Astrocyte (in vitro differentiated cells and primary cell): ENCODE results near the gene ZKSCAN7. TPM values are rescaled to one million over a fixed set of nuclear protein-coding genes. Genes with fewer than 3 reads are reported as not detected.
"Not testable (repeated sequence)": the region's sequence is repeated elsewhere in the genome, so short reads cannot be mapped to it uniquely, and the experiment has no call there.

Source experiments
- DNase-seq: peaks from one replicate; pipeline ENCODE4 v3.0.0-alpha.2; 2010; ENCODE audit warnings: low read depth
- FAIRE-seq: peaks from 2 replicates; lab custom pipeline; 2011; peaks lifted over from hg19 to GRCh38; lab: Jason Lieb, UNC
- H2AFZ ChIP-seq: 2 replicates; pipeline ENCODE4 v1.6.0; 2012; ENCODE audit warnings: low read depth, low read length, inconsistent platforms
- H3K27ac ChIP-seq: 2 replicates; pipeline ENCODE4 v1.5.1; 2011; ENCODE audit warnings: low read depth, low read length, inconsistent platforms
- H3K27me3 ChIP-seq: 2 replicates; pipeline ENCODE4 v1.6.0; 2011; ENCODE audit warnings: low read length, inconsistent platforms; ENCODE audit not compliant: insufficient read depth
- H3K36me3 ChIP-seq: 2 replicates; pipeline ENCODE4 v1.5.1; 2011; ENCODE audit warnings: low read length, inconsistent platforms; ENCODE audit not compliant: insufficient read depth
- H3K4me1 ChIP-seq: 2 replicates; pipeline ENCODE4 v1.5.1; 2011; ENCODE audit warnings: low read length, inconsistent platforms; ENCODE audit not compliant: insufficient read depth
- H3K4me2 ChIP-seq: 2 replicates; pipeline ENCODE4 v1.6.0; 2012; ENCODE audit warnings: low read length, inconsistent platforms
- H3K4me3 ChIP-seq: 2 replicates; pipeline ENCODE4 v1.5.1; 2011; ENCODE audit warnings: low read depth, mild to moderate bottlenecking, low read length, inconsistent platforms; ENCODE audit not compliant: insufficient read depth
- H3K79me2 ChIP-seq: 2 replicates; pipeline ENCODE4 v1.6.0; 2012; ENCODE audit warnings: mild to moderate bottlenecking, low read length, inconsistent platforms; ENCODE audit not compliant: insufficient read depth
- H3K9ac ChIP-seq: 2 replicates; pipeline ENCODE4 v1.6.0; 2012; ENCODE audit warnings: mild to moderate bottlenecking, low read length, inconsistent platforms
- H3K9me3 ChIP-seq: 2 replicates; pipeline ENCODE4 v1.5.1; 2012; ENCODE audit warnings: low read depth, mild to moderate bottlenecking, low read length, inconsistent platforms; ENCODE audit not compliant: insufficient read depth
- H4K20me1 ChIP-seq: 2 replicates; pipeline ENCODE4 v1.6.0; 2012; ENCODE audit warnings: low read length, inconsistent platforms; ENCODE audit not compliant: insufficient read depth
- H3K27ac Mint-ChIP-seq: one replicate; pipeline ENCODE4 v1.8.0; 2021; ENCODE audit warnings: mild to moderate bottlenecking, mixed read lengths; ENCODE audit not compliant: unreplicated experiment
- H3K27me3 Mint-ChIP-seq: one replicate; pipeline ENCODE4 v1.8.0; 2021; ENCODE audit warnings: low read depth, mixed read lengths; ENCODE audit not compliant: unreplicated experiment
- H3K36me3 Mint-ChIP-seq: one replicate; pipeline ENCODE4 v1.8.0; 2021; ENCODE audit warnings: low read depth, mixed read lengths; ENCODE audit not compliant: unreplicated experiment
- H3K4me1 Mint-ChIP-seq: one replicate; pipeline ENCODE4 v1.8.0; 2021; ENCODE audit warnings: low read depth, mixed read lengths; ENCODE audit not compliant: unreplicated experiment
- H3K4me3 Mint-ChIP-seq: one replicate; pipeline ENCODE4 v1.8.0; 2021; ENCODE audit warnings: mild to moderate bottlenecking, moderate library complexity, mixed read lengths; ENCODE audit not compliant: unreplicated experiment
- H3K9me3 Mint-ChIP-seq: one replicate; pipeline ENCODE4 v1.8.0; 2021; ENCODE audit warnings: mild to moderate bottlenecking, mixed read lengths; ENCODE audit not compliant: unreplicated experiment
- CTCF ChIP-seq: IDR thresholded peaks from 2 replicates; pipeline ENCODE4 v1.5.1; 2011; ENCODE audit warnings: low read depth, mild to moderate bottlenecking, inconsistent platforms, low read length, moderate library complexity; ENCODE audit not compliant: insufficient read depth
- EZH2 ChIP-seq: IDR thresholded peaks from 2 replicates; pipeline ENCODE4 v1.6.1; 2012; ENCODE audit warnings: mild to moderate bottlenecking, low read length, inconsistent platforms; ENCODE audit not compliant: insufficient read depth
- total RNA-seq: library from RNA; stranded (reverse); gene quantifications from 2 replicates; pipeline ENCODE4 v1.2.1, GENCODE V29; 2021

Gene ZKSCAN7
- total RNA-seq, 1 donor from 2014 or later, result 4.8 TPM

- Histone ChIP-seq H3K27ac (no peak overlapping the region), H2AFZ (no peak overlapping the region), H3K9ac (no peak overlapping the region), H3K27me3 (peaks cover 12% of the 10 kb centered on the region), H3K36me3 (no peaks in the 10 kb centered on the region), H3K4me3 (no peak overlapping the region), H3K4me2 (no peak overlapping the region), H3K4me1 (no peaks in the 10 kb centered on the region), H4K20me1 (no peaks in the 10 kb centered on the region), H3K9me3 (peaks cover 2% of the 10 kb centered on the region), H3K79me2 (no peaks in the 10 kb centered on the region)
- FAIRE-seq (no peak), DNase-seq (no peak)
- Mint-ChIP-seq H3K4me3 (no peak overlapping the region), H3K27ac (no peak overlapping the region), H3K27me3 (peaks cover 35% of the 10 kb centered on the region), H3K9me3 (peaks cover 2% of the 10 kb centered on the region), H3K36me3 (no peaks in the 10 kb centered on the region), H3K4me1 (peaks cover 8% of the 10 kb centered on the region)
- TF ChIP-seq CTCF (no peak), EZH2 (no peak)
These were observed 19.6 kb upstream of the ZKSCAN7 start for GRCh38 chr3:44535364-44535763.

GRCh38 chr3:44544811-44545210 lies 10.2 kb upstream of the ZKSCAN7 start:
- H3K79me2 ChIP-seq, H2AFZ ChIP-seq, H3K36me3 Mint-ChIP-seq, H3K4me1 ChIP-seq, H3K36me3 ChIP-seq, H3K4me2 ChIP-seq, FAIRE-seq, H3K27me3 ChIP-seq, H3K4me3 Mint-ChIP-seq, H3K9ac ChIP-seq, H4K20me1 ChIP-seq, H3K27ac ChIP-seq, H3K9me3 ChIP-seq, DNase-seq, H3K4me3 ChIP-seq, H3K4me1 Mint-ChIP-seq, H3K27ac Mint-ChIP-seq: not testable (repeated sequence)
- Mint-ChIP-seq H3K27me3 (peaks cover 46% of the 10 kb centered on the region), H3K9me3 (peaks cover 19% of the 10 kb centered on the region)

- no peak overlapping the region for H3K27ac ChIP-seq
- peak overlapping the region; percentile 85 for H3K9ac ChIP-seq
These were observed 730 bp downstream of the ZKSCAN7 start for GRCh38 chr3:44555723-44556122.

More at GRCh38 chr3:44555723-44556122, 730 bp downstream of the ZKSCAN7 start:
- FAIRE-seq (no peak), DNase-seq (no peak)
- Histone ChIP-seq H3K36me3 (peaks cover 3% of the 10 kb centered on the region), H3K4me3 (peak overlapping the region; percentile 89), H3K9me3 (no peaks in the 10 kb centered on the region), H2AFZ (peak overlapping the region; percentile 98), H4K20me1 (no peaks in the 10 kb centered on the region), H3K4me1 (peaks cover 7% of the 10 kb centered on the region), H3K27me3 (no peaks in the 10 kb centered on the region), H3K4me2 (peak overlapping the region; percentile 90), H3K79me2 (peaks cover 8% of the 10 kb centered on the region)
- Mint-ChIP-seq H3K36me3 (peaks cover 18% of the 10 kb centered on the region), H3K4me3 (peak overlapping the region; percentile 92), H3K27ac (peak overlapping the region; percentile 6), H3K4me1 (peaks cover 7% of the 10 kb centered on the region), H3K27me3 (peaks cover 22% of the 10 kb centered on the region), H3K9me3 (peaks cover 14% of the 10 kb centered on the region)
- TF ChIP-seq EZH2 (no peak), CTCF (no peak)
